Measurements from ENCODE around the gene RHOA.

DNA sequence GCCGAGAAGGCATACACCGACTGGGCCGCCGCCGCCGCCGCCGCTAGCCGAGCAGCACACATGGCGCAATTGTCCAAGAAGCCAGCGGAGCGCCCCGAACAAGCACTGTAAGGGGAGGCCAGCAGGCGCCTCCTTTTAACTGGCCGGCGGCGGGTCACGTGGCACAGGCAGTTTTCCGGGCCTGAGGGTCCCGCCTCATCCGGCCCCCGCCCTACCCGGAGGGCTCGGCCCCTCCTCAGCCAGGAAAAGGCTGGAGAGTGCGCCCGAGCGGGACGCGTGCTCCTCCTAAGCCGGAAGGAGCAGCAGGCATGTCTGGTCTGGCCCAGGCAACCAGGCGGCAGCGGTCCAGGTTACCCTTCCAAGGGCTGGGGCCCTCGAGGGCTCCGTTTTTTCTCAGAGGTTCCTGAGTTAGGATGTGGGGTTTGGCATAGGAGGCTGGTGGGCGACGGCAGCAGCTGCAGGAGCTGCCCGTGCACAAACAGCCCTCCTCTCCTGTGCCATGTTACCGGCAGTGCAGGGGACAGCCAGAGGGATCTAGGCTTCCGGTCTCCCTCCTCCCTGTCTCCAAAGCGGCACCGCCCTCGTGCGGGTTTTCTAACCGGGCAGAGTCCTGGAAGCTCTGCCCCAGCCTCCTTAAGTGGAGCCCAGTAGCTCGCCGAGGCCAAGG lies 53.4 kb downstream of the RHOA start, which contains the start of gene GPX1:
- peak; percentile 40 to 97 for TF ChIP-seq EP300 (IDR thresholded peaks at IDR 0.05)
- TF ChIP-seq, protein P1, sequence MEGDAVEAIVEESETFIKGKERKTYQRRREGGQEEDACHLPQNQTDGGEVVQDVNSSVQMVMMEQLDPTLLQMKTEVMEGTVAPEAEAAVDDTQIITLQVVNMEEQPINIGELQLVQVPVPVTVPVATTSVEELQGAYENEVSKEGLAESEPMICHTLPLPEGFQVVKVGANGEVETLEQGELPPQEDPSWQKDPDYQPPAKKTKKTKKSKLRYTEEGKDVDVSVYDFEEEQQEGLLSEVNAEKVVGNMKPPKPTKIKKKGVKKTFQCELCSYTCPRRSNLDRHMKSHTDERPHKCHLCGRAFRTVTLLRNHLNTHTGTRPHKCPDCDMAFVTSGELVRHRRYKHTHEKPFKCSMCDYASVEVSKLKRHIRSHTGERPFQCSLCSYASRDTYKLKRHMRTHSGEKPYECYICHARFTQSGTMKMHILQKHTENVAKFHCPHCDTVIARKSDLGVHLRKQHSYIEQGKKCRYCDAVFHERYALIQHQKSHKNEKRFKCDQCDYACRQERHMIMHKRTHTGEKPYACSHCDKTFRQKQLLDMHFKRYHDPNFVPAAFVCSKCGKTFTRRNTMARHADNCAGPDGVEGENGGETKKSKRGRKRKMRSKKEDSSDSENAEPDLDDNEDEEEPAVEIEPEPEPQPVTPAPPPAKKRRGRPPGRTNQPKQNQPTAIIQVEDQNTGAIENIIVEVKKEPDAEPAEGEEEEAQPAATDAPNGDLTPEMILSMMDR (IDR thresholded peaks at IDR 0.05): peak in 2 of 5 experiments; percentile 33 to 41

Data from tibial nerve (tissue), 4 donors.